ENCODE measurements around the gene RAP1GAP. TPM values are rescaled to one million over a fixed set of nuclear protein-coding genes. Genes with fewer than 3 reads are reported as not detected.

Gene RAP1GAP
- total and polyA plus RNA-seq, 2 of the 13 experiments (the other 11 are each of a cell fraction or from before 2014, with no cell fraction given): 11.9 to 37.5 TPM

DNA sequence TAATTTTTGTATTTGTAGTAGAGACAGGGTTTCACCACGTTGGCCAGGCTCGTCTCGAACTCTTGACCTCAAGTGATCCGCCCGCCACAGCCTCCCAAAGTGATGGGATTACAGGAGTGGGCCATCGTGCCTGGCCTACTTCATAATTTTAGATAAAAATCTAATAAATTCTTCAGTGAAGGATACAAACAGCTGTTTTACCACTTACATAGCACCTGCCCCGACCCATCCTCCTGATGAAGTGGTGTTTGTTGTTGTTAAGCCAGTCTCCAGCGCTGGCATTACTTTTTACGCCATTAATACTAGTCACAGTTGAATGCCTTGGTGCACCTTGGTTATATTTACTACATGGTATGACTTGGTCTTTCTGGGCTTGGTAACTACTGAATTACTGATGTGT is 12.3 kb upstream of the RAP1GAP start:
- BruUV-seq (replicated peaks): no TSS peak
- Histone ChIP-seq H2AFZ (ENCODE audit: low read length) (no peak overlapping the region), H3K4me2 (ENCODE audit: low read depth, low read length) (no peak overlapping the region), H3K4me3 (replicated peaks in 1 of 3; ENCODE audit: insufficient read depth in 1 of 3, low read depth in 2 of 3, low read length in 3 of 3) (no peak overlapping the region), H3K9me3 (ENCODE audit: low read length) (no peaks in the 10 kb centered on the region), H3K79me2 (ENCODE audit: insufficient read depth, low read length) (no peaks in the 10 kb centered on the region), H3K4me1 (ENCODE audit: insufficient read depth, low read length) (no peaks in the 10 kb centered on the region), H3K27ac (ENCODE audit: extremely low read length, insufficient read depth, low read length) (no peak overlapping the region), H3K27me3 (ENCODE audit: control insufficient read depth in 1 of 2, insufficient read depth in 2 of 2, low read length in 2 of 2) (no peaks in the 10 kb centered on the region), H4K20me1 (ENCODE audit: insufficient read depth, low read length) (no peaks in the 10 kb centered on the region), H3K9ac (ENCODE audit: insufficient read depth, low read depth, low read length) (no peak overlapping the region), H3K36me3 (replicated peaks in 1 of 2; ENCODE audit: control insufficient read depth in 1 of 2, insufficient read depth in 2 of 2, low read length in 2 of 2) (peaks cover 1 to 40% of the 10 kb centered on the region in 2 experiments; a peak in 2 of 5 replicates)
- ATAC-seq (no peak), DNase-seq (ENCODE audit: low spot score) (no peak), FAIRE-seq (no peak)
- ChIA-PET CTCF (ENCODE audit: low intra/inter-chr PET ratio, low total read pairs) (interaction anchor here (0.6 kb wide), 1 partner anchor 93 kb away, joined by 3 read pairs; no protein-coding TSS in a partner anchor), POLR2A (no interaction called here)
- intact Hi-C loops (cut with micrococcal nuclease; ENCODE audit: unreplicated experiment): no loop called here
- 97% methylated on average over 9 of the region's 9 CpGs for WGBS (ENCODE audit: low lambda C conversion rate)
- in situ Hi-C loops (cut with HindIII; ENCODE audit: extremely low pct_ligation_motif_present, low pct_unique_long_range_greater_than_20kb): no loop called here
- TF ChIP-seq ZNF781 (CRISPR knock-in tag; IDR thresholded peaks at IDR 0.05; ENCODE audit: borderline replicate concordance, not compliant biosample characterization) (no peak), REPIN1 (CRISPR knock-in tag; IDR thresholded peaks at IDR 0.05; ENCODE audit: borderline replicate concordance, low read depth) (no peak), ZNF282 (IDR thresholded peaks at IDR 0.05; ENCODE audit: partially characterized antibody) (no peak), MAFG (CRISPR knock-in tag; IDR thresholded peaks at IDR 0.05) (no peak), DR1 (CRISPR knock-in tag; IDR thresholded peaks at IDR 0.05) (no peak), SAFB2 (CRISPR knock-in tag; IDR thresholded peaks at IDR 0.05; ENCODE audit: borderline replicate concordance, low read depth) (no peak), JUNB (CRISPR knock-in tag; IDR thresholded peaks at IDR 0.05; ENCODE audit: borderline replicate concordance) (no peak), MTA3 (CRISPR knock-in tag; IDR thresholded peaks at IDR 0.05) (no peak), TBP (CRISPR knock-in tag; IDR thresholded peaks at IDR 0.05) (no peak), NFIC (IDR thresholded peaks at IDR 0.05; ENCODE audit: low read length) (no peak), ZNF550 (CRISPR knock-in tag; IDR thresholded peaks at IDR 0.05; ENCODE audit: borderline replicate concordance) (no peak), HOXA3 (CRISPR knock-in tag; IDR thresholded peaks at IDR 0.05) (no peak)
- TF ChIP-seq, protein P1, sequence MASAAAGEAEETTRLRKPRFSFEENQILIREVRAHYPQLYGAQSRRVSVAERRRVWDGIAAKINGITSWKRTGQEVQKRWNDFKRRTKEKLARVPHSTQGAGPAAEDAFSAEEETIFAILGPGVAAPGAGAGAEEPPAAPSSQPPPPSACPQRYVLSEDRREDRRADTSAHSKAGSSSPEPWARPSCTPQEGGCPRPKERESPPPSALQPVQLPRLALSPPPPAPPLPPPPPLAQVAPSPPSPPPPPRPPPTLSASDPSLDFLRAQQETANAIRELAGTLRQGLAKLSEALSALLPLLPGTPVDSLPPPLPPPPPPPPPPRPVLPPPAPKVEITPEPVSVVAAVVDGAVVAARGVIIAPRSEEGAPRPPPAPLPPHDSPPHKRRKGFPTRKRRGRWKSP (CRISPR knock-in tag; IDR thresholded peaks at IDR 0.05): no peak
- TF ChIP-seq, protein P2, sequence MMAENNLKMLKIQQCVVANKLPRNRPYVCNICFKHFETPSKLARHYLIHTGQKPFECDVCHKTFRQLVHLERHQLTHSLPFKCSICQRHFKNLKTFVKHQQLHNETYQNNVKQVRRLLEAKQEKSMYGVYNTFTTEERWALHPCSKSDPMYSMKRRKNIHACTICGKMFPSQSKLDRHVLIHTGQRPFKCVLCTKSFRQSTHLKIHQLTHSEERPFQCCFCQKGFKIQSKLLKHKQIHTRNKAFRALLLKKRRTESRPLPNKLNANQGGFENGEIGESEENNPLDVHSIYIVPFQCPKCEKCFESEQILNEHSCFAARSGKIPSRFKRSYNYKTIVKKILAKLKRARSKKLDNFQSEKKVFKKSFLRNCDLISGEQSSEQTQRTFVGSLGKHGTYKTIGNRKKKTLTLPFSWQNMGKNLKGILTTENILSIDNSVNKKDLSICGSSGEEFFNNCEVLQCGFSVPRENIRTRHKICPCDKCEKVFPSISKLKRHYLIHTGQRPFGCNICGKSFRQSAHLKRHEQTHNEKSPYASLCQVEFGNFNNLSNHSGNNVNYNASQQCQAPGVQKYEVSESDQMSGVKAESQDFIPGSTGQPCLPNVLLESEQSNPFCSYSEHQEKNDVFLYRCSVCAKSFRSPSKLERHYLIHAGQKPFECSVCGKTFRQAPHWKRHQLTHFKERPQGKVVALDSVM (CRISPR knock-in tag; IDR thresholded peaks at IDR 0.05): no peak
- TF ChIP-seq, protein P3, sequence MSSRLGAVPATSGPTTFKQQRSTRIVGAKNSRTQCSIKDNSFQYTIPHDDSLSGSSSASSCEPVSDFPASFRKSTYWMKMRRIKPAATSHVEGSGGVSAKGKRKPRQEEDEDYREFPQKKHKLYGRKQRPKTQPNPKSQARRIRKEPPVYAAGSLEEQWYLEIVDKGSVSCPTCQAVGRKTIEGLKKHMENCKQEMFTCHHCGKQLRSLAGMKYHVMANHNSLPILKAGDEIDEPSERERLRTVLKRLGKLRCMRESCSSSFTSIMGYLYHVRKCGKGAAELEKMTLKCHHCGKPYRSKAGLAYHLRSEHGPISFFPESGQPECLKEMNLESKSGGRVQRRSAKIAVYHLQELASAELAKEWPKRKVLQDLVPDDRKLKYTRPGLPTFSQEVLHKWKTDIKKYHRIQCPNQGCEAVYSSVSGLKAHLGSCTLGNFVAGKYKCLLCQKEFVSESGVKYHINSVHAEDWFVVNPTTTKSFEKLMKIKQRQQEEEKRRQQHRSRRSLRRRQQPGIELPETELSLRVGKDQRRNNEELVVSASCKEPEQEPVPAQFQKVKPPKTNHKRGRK (CRISPR knock-in tag; IDR thresholded peaks at IDR 0.05): no peak

Measured in HepG2 (cell line).